T-helper 1 cell (primary cell): ENCODE measurements around the gene TARS3.

Experiments
- DNase-seq, 5 donors: peaks; one replicate each; pipeline ENCODE4 v3.0.0-alpha.2; 2012 to 2020

TARS3 gene

DNA sequence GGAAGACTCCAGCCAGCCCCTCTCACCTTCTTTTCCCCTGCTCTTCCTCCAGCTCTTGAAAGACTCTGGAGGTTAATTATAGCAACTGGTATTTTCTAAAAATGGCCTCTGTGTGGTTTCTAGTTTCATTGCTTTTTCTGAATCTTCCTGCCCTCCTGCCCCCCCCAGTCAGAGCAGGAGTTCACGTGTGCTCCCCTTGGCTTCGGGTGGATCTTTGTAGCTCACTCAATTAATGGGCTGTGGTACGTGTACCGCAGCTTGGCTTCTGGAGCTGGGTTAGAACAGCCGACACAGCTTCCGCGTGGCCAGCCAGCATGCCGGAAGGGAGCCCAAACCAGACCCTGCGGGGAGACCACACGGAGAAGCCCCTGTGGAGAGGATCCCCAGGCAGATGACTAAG, 103.6 kb downstream of the TARS3 start:
- DNase-seq = no peak

DNA sequence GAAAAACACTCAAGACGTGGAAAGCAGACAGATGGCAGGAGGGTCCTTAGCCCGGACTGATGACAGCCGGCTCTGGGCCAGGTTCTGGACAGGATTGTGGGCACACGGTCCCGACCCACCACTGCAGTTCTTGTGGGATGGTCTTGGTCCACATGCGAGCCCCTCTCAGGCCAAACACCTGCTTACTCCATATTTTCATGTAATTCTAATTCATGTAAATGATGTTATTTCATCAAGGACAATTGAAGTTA, 104.7 kb downstream of the TARS3 start:
- DNase-seq = no peak

DNA sequence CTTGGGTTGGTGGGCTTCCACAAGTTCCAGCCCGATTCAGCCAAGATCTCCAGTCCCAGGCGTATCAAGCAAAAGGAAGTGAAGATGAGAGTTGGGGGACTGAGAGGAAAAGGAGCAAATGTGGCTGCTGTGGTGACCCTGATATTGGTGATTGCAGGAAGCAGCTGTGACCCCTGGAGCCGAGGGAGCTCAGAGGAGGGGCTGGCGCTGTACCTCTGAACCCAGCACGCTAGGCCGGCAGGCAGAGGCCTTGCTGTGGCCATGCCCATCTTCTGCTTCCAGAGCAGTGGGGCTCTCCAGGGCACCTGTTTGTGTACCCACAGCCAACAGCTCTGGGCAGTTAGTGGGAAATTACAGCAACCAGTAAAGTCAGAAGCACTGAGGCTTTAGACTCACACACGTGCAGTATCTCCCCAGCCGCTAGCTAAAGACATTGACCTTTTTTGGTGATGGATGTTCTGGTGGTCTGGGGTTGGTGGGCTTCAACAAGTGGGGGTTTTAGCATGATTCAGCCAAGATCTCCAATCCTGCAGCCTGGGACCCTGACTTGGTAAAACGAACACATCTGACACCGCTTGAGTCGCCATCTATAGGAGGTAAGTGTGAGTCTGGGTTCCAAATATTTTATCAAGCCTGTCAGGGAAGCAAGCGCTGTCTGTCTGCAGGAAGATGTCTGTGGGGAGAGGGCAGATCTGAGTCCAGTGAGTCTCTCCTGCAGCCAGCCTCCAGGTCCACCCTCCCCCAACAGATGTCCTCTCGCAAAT, 105.2 kb downstream of the TARS3 start:
- no peak for DNase-seq

DNA sequence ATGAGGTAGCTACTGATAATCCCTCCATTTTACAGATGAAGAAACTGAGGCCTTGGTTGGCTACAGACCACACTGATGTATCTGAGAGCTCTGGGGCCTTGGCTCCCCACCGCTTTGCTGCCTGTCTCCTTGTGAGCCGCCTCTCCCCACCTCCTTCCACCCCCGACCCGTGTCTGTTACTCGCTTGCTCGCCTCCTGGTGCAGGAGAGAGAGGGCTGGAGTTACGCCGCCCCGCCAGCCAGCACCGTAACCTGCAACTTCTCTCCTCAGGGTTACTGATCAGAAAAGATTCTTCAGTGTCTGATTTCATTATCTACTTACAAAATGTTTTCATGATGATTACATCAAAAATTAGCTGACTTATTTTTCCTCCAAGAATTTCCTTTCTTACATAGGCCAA, 106.2 kb downstream of the TARS3 start:
- DNase-seq = no peak

DNA sequence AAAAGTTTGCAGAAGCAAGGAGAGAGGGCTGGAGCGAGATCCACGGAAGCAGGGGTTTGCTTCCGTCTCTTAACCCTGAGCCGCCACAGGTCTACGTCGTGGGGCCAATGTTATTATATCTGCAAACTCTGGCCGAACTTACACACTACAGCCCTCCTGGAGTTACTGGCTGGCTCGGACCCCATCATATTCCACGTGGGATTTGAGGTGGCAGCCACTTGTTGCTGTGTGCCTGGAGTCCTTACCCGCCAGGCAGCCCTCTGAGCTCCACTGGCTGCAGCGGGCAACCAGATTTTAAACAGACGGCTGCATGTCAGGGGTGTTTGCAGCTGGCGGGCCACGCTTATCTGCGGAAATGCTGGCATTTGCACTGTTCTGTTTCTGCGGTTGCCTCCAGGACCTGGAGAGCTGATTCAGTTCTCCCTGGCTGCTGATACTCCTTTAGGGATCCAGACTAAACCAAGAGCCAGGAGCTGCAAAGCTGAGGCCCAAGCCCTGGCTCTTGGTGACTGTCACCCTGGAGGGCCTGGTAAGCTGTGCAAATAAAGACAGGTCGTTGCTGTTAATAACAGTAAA, 106.8 kb downstream of the TARS3 start:
- DNase-seq = no peak

DNA sequence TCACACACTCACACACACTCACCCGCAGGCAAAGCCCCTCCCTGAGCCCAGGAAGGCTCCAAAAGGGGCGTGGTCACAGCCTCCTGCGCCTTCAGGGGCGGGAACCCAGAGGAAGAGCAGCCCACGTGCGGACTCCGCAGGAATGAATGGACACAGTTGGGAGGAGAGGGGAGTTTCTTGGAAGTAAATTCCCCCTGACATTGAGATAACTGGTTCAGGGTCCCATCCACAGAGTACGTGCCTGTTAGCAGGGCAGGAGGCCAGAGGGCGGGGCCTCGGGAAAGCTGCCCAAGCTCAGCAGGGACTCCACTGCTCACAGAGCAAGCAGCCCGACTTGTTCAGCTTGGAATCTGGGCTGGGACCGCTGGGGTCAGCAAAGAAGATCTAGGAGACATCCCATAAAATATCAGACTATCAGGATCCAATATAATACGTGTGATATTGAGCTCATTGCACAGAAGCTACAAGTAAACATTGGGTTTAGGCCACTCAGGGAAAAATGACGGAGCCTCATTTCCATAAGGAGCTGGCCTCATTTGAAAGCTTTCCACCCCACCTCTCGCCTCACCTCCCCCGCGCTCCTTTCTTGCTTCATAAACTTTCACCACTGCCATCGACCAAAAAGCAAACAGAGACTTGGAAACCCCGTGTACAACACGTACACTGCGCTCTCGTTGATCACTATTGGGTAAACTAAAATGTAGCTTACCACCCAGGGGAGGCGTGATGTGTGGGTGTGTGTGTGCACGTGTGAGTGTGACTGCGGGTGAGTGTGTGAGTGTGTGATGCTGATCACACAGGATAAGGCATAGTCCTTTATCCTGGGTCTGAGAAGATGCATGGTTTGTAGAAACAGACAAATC, 108.1 kb downstream of the TARS3 start:
- DNase-seq = no peak

DNA sequence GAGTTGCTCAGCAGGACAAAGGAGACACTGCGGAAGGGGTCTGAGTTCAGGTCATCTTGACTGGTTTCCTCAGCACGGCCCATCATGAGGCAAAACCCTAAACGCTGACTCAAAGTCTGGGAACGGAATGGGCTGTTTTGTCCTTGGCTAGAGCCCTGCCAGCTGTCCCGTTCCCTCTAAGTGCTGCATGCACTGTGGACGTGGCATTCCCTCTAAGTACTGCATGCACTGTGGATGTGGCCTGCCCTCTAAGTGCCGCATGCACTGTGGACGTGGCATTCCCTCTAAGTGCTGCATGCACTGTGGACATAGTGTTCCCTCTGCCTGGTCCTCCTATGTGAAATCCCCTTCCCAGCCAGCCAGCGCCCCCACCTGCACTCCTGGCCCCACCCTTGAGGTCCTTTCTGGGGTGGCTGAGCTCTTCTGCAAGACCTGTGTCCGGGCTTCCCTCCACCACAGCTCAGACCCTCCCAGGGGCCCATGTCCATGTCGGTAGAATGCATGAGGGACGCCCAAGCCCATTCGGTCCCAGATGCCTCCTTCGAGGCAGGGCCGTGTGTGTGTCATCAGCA, 108.8 kb downstream of the TARS3 start:
- DNase-seq = no peak

DNA sequence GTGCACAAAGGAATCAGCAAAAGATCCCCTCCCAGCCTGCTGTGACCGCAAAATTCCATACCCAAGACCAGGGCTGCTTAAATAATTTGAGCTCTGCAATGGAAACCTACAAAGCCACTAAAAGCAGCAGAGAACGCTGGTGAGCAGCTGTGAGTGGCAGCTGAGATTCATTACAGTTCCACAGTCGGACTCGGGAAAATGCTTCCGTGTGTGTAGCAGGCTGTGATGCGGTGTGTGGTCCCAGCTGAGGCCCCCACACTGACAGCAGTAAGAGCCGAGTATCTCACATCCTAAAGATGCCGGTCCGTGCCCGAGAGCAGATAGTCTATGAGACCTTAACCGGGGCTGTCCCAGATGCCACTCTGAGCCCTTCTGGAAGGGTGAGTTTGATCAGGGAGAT, 109.5 kb downstream of the TARS3 start:
- DNase-seq = no peak

DNA sequence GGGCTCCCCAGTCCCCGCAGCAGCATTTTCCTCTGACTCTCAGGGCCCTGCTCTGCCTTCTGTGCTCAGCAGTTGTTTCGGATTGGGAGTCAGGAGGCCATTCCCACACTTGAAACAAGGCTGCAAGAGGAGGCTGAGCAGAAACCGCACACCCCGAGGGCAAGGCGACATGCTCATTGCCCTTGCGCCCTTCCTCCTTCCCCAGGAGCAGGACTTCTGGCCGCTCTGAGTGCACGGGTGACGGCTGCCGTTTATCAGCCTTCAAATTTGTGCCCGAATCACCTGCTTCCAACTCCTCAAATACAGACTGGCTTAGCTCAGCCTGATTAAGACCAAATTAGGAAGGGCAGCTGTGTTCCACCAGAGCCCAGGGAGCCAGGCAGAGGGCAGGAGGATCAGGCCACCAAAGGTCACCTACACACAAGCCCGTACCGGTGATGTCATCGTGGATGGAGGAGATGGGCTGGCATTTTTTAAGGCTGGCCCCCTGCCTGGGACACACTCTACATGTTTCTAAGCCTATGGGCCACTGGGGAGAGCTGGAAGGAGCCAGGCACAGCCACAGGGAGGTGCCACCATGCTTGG, 110.2 kb downstream of the TARS3 start:
- no peak for DNase-seq

DNA sequence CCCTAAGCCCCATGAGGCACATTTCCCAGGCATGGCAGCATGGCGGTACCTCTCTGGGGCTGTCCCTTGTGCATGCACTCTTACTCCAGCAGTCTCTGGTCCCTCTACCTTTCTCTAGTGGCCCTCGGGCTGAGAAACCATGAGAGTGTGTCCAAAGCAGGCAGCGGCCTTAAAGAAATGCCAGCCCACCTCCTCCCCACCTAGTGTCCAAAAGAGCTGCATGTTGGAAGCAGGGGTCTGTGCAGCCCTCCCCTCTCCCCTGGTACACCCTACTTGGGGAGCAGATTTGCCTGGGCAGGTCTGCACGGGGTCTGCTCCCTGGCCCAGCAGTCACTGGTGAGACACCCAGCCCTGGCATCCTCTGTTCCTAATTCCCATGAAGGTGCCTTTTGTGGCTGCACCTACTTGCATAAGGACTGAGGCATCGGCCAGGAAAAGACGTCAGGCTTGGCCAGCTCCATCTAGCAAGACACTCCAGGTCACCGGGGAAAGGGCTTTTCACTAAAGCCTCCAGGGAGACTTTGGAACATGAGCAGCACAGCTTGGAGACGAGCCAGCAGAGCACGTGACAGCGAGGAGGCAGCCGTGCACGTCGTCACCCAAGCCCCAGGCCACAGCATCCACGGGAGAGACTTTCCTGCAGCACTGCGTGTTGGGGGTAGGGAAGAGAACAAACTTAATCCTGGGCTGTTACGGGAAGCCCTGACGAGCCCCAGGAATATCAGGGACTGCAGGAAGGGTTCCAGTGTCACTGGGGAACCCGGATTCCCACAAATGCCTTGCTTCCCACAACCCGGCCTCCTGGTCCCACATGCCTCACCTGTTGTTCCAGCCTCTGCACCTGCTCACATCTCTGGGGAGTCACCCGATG, 110.9 kb downstream of the TARS3 start:
- DNase-seq = no peak

DNA sequence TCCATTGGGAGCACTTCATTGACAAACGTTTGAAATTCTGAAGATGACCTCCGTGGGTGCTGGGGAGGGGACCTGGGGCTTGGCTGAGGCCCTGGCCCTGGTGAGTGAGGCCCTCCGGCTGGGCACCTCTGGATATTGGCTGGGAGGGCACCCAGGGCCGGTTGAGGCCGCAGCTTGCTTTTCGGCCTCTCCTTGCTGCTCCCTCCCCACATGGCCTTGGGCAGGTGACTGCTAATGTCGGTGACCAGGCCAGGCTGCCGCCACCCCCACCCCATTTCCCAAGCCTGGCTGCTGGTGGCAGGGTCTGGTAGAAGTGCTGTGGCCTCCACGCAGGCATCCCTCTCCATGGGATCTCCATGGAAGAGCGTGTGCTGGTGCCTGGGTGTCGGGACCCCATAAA, 111.6 kb downstream of the TARS3 start:
- DNase-seq = no peak

DNA sequence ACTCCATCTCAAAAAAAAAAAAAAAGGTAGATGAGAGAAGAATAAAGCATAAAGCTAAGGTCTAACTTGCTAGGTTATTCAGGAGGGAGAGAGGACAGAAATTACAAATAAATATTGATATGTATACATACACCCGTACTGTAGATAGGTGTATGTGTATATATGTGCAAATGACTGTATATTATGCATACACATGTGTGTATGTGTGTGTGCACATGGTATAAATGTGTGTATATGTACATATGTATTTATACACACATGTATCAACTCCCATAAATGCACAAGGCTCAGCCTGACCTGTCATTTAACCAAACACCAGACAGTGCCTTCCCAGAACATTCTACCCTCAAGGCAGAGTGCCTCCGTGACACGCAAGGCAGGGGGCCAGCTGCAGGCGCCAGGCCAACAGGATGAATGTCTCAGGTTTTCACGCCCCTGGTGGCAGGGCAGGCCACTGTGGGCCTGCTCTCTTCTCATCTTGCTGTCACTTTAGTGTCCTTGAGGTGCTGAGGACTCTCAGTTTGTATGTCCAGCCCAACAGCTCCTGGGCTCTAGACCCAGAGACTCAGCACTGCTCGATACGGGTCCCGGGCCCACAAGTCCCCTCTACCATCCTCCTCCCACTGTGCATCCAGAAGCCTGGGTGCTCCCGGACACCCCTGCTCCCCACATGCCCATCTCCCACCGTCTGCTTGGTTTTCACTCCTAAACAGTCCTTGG, 112.5 kb downstream of the TARS3 start:
- no peak for DNase-seq

DNA sequence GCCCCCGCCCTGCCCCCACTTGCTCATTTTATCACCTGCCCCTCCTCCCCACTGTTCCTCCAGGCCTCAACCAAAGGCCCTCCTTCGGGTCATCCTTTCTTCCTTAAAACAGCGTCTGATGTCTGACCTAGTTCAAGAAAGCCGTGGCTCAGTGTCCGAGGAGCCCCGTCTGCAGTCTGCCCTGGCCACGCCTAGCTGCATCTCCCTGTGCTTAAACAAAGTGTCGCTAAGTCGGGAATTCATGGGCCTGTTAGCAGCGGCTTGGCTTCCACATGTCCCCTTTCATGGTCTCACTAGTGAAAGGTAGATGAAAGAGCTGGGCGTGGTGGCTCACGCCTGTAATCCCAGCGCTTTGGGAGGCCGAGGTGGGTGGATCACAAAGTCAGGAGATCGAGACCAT, 113.3 kb downstream of the TARS3 start:
- DNase-seq = no peak

DNA sequence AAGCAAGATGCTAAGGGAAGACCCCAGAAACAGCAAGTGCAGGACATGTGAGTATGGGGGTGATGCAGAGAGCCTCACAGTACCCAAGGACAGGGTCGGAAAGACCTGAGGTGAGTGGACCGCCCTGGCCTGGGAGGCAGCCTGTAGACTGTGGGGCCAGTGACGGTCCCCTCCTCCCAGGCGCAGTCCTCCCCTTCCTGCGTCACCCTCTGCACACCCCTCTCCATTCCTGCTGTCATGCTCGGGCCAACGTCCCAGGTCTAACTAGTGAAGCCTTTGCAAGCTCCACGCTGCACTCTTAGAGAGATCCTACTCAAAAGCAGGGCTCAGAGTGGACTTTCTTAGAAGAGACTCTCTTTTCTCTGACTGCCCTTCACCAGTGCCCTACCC, 113.7 kb downstream of the TARS3 start:
- DNase-seq = no peak

DNA sequence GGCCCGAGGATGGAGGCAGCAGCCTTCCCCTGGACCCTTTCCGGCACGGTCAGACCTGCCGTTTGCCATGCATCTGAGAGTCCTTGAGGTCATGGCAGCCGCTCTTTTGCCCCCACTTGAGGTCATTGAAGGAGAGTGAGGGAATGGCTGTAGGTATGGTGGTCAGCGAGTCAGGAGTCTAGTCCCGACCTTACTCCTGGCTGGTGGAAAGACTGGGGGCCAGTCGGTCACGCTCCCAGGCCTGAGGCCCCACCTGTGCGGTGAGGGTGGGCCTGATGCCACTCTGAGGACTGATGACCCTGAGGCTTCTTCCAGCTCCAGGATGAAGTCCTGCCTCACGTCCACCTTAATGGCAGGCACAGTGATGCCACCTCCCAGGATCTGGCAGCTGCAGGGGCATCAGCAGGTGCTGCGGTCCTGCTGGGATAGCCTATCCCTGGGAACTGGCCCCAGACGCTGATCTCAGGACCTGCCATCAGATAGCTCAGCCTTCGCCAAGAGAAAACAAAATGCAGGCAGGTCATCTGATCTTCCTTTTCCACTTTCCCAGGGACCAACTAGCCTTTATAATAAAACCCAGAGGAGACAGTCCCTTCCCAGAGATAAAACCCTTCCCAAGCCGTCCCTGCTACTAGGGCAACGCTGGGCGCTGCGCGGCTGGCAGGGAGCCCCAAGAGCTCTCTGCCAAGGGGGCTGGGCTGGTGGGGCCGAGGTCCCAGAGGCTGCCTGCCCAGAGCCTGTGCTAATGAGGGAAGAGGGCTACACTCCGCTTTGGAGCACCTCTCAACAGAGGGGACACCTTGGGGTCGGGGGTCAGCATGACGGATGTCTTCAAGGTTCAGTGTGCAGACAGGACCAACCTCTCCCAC, 114.3 kb downstream of the TARS3 start:
- DNase-seq = no peak

DNA sequence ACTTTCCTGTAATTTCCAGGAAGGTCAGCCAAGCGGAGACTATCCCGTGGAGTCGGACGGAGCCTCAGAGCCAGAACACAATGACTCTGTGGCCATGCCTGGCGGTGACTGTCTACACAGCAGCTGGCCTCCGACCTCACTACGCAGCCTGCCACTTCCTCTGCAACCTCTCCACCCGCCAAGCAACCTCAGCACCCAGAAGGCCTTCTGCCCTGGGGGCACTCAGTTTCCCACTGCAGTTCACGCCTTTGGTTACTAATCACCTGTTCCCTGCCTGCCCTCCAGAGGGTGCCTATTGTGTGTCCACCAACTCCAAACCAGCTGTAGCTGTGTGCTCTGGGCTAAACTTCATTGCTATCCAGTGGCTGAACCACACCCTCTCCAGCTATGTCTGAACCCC, 116.1 kb downstream of the TARS3 start:
- no peak for DNase-seq

DNA sequence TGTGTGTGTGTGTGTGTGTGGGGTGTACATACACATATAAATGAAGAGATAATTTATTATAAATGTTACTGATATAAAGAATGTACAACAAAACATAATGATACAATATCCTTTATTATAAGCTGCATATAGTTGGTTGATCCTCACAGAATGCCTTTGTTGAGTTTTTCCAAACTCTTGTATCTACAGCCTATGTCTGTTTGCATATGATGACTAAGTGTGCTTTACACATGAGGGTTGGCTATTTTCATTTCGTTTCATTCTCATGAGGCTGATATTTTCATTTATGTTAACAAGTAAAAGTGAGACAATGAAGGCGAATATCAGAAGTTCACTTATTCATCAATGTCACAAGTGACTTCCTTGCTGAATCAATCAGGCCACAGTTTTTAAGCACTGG, 117.2 kb downstream of the TARS3 start:
- DNase-seq = no peak

DNA sequence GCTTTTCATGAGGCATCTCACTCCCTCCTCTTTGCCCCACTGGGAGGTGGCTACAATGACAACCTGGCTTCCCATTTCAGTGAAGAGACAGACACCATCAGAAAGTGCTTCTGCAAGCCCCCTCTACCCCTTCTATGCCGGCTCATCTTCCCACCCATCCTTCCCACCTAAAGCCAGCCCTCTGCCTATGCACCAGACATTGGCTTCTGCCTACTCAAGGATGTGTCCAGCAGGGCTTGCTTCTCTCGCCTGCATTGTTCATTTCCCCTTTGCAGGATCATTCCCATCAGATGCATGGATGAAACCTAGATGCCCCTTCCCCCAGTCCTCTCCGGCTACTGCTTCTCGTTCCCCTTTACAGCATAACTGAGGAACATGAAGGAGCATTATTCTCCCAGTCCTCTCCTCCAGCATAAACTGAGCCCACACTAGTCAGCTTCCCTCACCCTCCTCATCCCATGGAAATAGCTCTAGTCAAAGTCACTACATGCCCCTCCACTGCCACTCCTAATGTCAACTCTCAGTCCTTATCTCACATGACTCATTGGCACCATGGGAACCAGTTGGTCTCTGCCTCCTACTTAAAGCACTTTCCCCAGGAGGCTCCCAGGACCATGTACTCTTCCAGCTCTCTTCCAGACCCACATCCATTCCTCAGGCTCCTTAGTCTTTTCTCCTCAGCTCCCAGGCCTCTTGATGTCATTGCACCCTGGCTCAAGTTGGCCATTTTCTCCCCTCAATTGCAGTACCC, 120.0 kb downstream of the TARS3 start:
- no peak for DNase-seq
